ENCODE measurements around the gene SOX6. TPM values are rescaled to one million over a fixed set of nuclear protein-coding genes. Genes with fewer than 3 reads are reported as not detected.

SOX6 gene
- total and polyA plus RNA-seq, 2 donors (not counting 3 experiments of a cell fraction or from before 2014, with no cell fraction given), result 0.14 to 3.7 TPM

GRCh38 chr11:16043617-16044016, 312.7 kb downstream of the SOX6 start:
- Histone ChIP-seq H3K27me3 (ENCODE audit: control insufficient read depth in 2 of 2, insufficient read depth in 2 of 2, low read length in 2 of 2) (no peaks in the 10 kb centered on the region), H2AFZ (ENCODE audit: low read depth, low read length) (no peak overlapping the region), H3K36me3 (ENCODE audit: control insufficient read depth in 2 of 2, extremely low read depth in 1 of 2, insufficient read depth in 2 of 2, low read length in 2 of 2) (no peaks in the 10 kb centered on the region), H3K4me3 (replicated peaks in 1 of 3; ENCODE audit: insufficient read depth in 1 of 3, low read depth in 1 of 3, low read length in 3 of 3) (no peak overlapping the region), H3K9ac (replicated peaks; ENCODE audit: extremely low read depth, insufficient read depth, low read length) (no peak overlapping the region), H3K4me2 (ENCODE audit: insufficient read depth, low read length) (no peak overlapping the region), H3K9me1 (replicated peaks; ENCODE audit: control insufficient read depth, extremely low read depth, insufficient read depth, low read length) (no peaks in the 10 kb centered on the region), H3K27ac (ENCODE audit: insufficient read depth, low read depth, low read length) (no peak overlapping the region), H4K20me1 (replicated peaks; ENCODE audit: control insufficient read depth, extremely low read depth, insufficient read depth, low read length) (no peaks in the 10 kb centered on the region), H3K79me2 (ENCODE audit: control insufficient read depth, insufficient read depth, low read length) (no peaks in the 10 kb centered on the region), H3K9me3 (replicated peaks; ENCODE audit: control insufficient read depth, insufficient read depth, low read length) (no peaks in the 10 kb centered on the region), H3K4me1 (ENCODE audit: control insufficient read depth, extremely low read depth, insufficient read depth, low read length) (peaks cover 5% of the 10 kb centered on the region)
- intact Hi-C loops (cut with micrococcal nuclease), result no loop called here
- DNase-seq (ENCODE audit: low read depth, low spot score) (no peak), FAIRE-seq (no peak)
- dilution Hi-C loops (cut with MboI; ENCODE audit: extremely low pct_ligation_motif_present, low sequenced_read_pairs), result no loop called here
- no TSS peak for BruUV-seq (replicated peaks)
- ChIA-PET CTCF (no interaction called here), POLR2A (no interaction called here)
- no peak for TF ChIP-seq EZH2 (IDR thresholded peaks at IDR 0.05; ENCODE audit: borderline replicate concordance, low read depth, low read length, severe bottlenecking)

- Histone ChIP-seq H3K9ac (replicated peaks; ENCODE audit: extremely low read depth, insufficient read depth, low read length) (no peak overlapping the region), H3K4me2 (ENCODE audit: insufficient read depth, low read length) (no peak overlapping the region), H3K4me3 (replicated peaks in 1 of 3; ENCODE audit: insufficient read depth in 1 of 3, low read depth in 1 of 3, low read length in 3 of 3) (no peak overlapping the region), H2AFZ (ENCODE audit: low read depth, low read length) (no peak overlapping the region), H3K27ac (ENCODE audit: insufficient read depth, low read depth, low read length) (no peak overlapping the region), H3K9me1 (replicated peaks; ENCODE audit: control insufficient read depth, extremely low read depth, insufficient read depth, low read length) (no peaks in the 10 kb centered on the region), H3K4me1 (ENCODE audit: control insufficient read depth, extremely low read depth, insufficient read depth, low read length) (peaks cover 5% of the 10 kb centered on the region), H3K27me3 (ENCODE audit: control insufficient read depth in 2 of 2, insufficient read depth in 2 of 2, low read length in 2 of 2) (no peaks in the 10 kb centered on the region), H3K79me2 (ENCODE audit: control insufficient read depth, insufficient read depth, low read length) (no peaks in the 10 kb centered on the region), H3K9me3 (replicated peaks; ENCODE audit: control insufficient read depth, insufficient read depth, low read length) (no peaks in the 10 kb centered on the region), H3K36me3 (ENCODE audit: control insufficient read depth in 2 of 2, extremely low read depth in 1 of 2, insufficient read depth in 2 of 2, low read length in 2 of 2) (no peaks in the 10 kb centered on the region), H4K20me1 (replicated peaks; ENCODE audit: control insufficient read depth, extremely low read depth, insufficient read depth, low read length) (no peaks in the 10 kb centered on the region)
- intact Hi-C loops (cut with micrococcal nuclease) (no loop called here), dilution Hi-C loops (cut with MboI; ENCODE audit: extremely low pct_ligation_motif_present, low sequenced_read_pairs) (no loop called here)
- no TSS peak for BruUV-seq (replicated peaks)
- DNase-seq (ENCODE audit: low read depth, low spot score) (no peak), FAIRE-seq (no peak)
- TF ChIP-seq POLR2A (IDR thresholded peaks at IDR 0.05; ENCODE audit: low read depth, low read length) (no peak), MYC (IDR thresholded peaks at IDR 0.05; ENCODE audit: low read depth, low read length) (no peak), POLR2AphosphoS5 (IDR thresholded peaks at IDR 0.05; ENCODE audit: insufficient read depth, low read depth, low read length) (no peak), MAX (IDR thresholded peaks at IDR 0.05; ENCODE audit: insufficient read depth, insufficient read length) (no peak), FOS (IDR thresholded peaks at IDR 0.05; ENCODE audit: borderline replicate concordance, insufficient read depth, low read length) (no peak), CTCF (IDR thresholded peaks at IDR 0.05; ENCODE audit: extremely low read depth in 1 of 2, insufficient read depth in 1 of 2, low read depth in 1 of 2, low read length in 2 of 2) (no peak), JUN (IDR thresholded peaks at IDR 0.05; ENCODE audit: borderline replicate concordance, insufficient read depth, insufficient read length, low read depth) (no peak), GATA2 (IDR thresholded peaks at IDR 0.05; ENCODE audit: insufficient read depth, insufficient read length, low read depth, low read length) (no peak), EZH2 (IDR thresholded peaks at IDR 0.05; ENCODE audit: borderline replicate concordance, low read depth, low read length, severe bottlenecking) (no peak)
- CTCF ChIA-PET, result interaction anchor here (1.0 to 1.4 kb wide), 4 partner anchors 9 to 573 kb away, joined by 3 read pairs; no protein-coding TSS in a partner anchor
- POLR2A ChIA-PET, result no interaction called here
These were observed 315.1 kb downstream of the SOX6 start for GRCh38 chr11:16041207-16041606.
